M059J (cell line): ENCODE results near the gene LPCAT2. TPM values are rescaled to one million over a fixed set of nuclear protein-coding genes. Genes with fewer than 3 reads are reported as not detected.

ENCODE experiments used
- DNase-seq: peaks from one replicate; pipeline ENCODE4 v3.0.0-alpha.2; 2012; ENCODE audit warnings: low read depth
- total RNA-seq: library from RNA; depleted of rRNA; stranded (reverse); fragments of >200 nt; shearing (Covaris generic); gene quantifications from 2 replicates; pipeline ENCODE4 v1.2.3, GENCODE V29; 2014

The LPCAT2 gene
- total RNA-seq, 1 experiment from 2014 or later, result 29.1 TPM

DNA sequence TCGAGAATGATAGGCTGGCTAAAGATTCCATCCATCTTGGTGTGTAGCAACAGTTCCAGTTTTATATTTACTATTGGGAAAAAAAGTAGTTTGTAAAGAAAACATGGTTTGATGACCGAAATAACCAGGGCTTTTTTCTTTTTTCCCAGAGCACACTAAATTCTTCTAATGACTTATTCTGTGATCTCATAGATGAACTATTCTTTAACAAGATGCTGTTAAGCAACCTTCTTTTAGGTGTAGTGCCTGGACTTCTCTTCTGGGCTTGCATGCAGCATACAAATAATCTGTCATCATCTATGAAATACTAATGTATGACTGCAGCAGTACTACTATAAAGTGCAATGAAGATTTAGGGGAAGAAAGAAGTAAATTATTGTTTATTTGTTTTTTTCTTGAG, 46.6 kb downstream of the LPCAT2 start:
- DNase-seq, result no peak

DNA sequence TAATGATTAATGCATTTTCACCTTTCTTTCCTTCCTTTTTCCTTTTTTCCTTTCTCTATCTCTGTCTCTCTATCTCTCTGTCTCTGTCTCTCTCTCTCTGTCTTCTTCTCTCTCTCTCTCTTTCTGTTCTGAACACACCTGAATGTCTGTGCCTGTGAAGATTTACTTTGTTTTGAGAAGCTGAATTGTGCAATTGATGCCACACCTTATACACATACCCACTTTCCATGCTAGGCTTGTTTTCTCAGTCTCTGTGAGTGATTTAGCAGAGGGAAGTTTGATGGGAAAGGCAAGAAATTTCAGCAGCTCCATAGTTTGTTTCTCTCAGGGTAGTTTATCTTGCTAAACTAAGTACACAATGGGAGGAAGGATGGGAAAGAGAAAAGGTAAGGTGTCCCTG, 48.3 kb downstream of the LPCAT2 start:
- DNase-seq, result no peak

GRCh38 chr16:55559233-55559632, 50.4 kb downstream of the LPCAT2 start:
- peak; percentile 11 for DNase-seq

DNA sequence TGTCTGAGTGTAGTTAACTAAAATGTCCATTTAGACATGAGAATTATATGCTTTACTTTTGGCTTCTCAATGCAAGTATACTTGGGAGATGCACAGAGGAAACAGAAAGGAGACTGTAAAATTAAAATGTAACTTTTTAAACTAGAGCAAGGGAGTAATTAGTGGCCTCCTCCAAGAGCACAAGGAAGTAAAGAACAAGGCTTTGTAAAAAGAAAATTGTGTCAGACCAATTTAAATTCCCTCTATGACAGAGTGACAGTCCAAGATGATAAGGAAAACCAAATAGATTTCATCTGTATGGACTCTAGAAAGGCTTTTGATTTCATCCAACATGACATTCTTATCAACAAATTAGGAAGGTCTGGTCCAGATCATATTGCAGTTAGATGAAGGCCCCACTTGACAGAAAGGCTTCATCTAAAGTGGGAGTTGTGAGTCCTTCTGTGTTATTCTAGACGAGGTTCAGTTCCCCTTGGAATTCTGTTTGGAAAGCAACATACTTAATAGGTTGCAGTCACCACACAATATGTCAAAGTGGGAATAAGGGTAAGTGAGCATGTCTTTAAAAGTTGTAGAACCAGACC, 51.2 kb downstream of the LPCAT2 start:
- DNase-seq, result no peak

- DNase-seq, result no peak
These were observed 52.5 kb downstream of the LPCAT2 start for GRCh38 chr16:55561319-55561848.

DNA sequence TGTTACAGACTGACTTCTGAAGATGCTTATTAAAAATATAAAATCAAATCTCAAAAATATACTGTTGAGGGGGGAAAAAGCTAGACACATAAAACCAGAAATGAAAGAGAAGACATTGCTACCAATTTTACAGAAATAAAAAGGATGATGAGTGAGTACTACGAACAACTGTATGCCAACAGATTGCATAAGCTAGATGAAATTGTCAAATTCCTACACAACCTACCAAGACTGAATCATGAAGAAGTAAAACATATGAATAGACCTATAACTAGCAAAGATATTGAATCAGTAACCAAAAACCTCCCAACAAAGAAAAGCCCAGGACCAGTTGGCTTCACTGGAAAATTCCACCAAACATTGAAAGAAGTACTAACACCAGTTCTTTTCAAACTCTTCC, 54.1 kb downstream of the LPCAT2 start:
- no peak for DNase-seq

- DNase-seq, result no peak
These were observed 54.9 kb downstream of the LPCAT2 start for GRCh38 chr16:55563797-55564196.

DNA sequence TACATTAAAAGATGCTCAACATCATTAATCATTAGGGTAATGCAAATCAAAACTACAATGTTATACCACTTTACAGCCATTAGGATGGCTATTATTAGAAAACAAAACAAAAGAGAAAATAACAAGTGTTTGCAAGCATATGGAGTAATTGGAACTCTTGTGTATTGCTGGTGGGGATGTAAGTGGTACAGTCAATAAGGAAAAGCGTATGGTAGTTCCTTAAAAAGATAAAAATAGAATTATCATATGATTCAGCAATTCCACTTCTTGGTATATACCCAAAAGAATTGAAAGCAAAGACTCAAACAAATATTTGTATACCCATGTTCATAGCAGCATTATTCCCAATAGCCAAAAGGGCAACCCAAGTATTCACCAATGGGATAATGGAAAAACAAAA, 56.2 kb downstream of the LPCAT2 start:
- DNase-seq, result no peak

GRCh38 chr16:55566432-55567175, 57.7 kb downstream of the LPCAT2 start, which contains the start of gene CAPNS2:
Gene CAPNS2, plus strand, starts transcription at chr16:55566684. Its CDS starts 73 bp downstream, at chr16:55566757.
- no peak for DNase-seq

DNA sequence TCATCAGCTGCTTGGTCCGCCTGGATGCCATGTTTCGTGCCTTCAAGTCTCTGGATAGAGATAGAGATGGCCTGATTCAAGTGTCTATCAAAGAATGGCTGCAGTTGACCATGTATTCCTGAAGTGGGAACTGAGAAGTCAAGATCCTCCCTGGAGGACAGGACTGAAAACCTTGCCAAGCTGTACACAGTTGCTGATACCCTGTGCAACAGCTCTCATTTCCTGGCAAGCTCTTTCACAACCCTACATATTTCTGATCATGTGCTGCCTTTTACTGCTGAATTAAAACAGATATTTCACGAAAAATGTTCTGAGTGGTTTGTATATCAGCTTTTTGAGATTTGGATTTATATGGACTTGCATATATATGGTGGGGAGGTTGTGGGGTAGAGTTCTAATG, 58.5 kb downstream of the LPCAT2 start:
- no peak for DNase-seq

DNA sequence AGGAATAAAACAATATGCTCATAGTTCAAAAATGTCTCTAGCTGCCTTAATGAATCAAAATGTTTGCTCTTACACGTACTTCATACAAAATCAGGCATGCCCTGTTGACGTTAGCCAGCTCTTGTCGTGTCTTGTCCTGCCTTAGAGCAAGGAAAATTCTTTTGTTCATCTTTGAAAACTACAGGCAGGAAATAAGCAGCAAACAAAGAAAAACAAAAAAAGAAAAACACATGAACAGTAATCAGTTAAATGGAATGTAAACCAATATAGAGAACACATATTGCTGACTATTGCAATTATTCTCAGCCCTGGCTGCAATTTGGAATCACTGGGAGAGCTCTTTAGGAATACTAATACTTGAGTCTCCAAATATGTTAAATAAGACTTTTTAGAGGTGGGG, 59.3 kb downstream of the LPCAT2 start:
- no peak for DNase-seq

- no peak for DNase-seq
These were observed 60.2 kb downstream of the LPCAT2 start for GRCh38 chr16:55569025-55569424.

DNA sequence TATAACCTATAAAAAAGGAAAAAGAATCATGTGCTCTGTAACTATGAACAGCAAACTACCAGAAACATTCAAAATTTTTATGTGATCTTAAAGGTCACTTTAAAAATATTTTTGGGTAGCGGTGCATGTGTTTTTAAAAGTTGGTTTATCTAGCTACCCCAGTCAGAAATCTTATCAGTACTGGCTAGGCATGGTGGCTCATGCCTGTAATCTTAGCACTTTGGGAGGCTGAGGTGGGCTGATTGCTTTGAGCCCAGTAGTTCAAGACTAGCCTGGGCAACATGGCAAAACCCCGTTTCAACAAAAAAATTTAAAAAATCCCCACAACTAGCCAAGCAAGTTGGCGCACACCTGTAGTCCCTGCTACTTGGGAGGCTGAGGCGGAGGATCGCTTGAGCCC, 61.3 kb downstream of the LPCAT2 start:
- no peak for DNase-seq

- no peak for DNase-seq
These were observed 62.5 kb downstream of the LPCAT2 start for GRCh38 chr16:55571191-55571897.

DNA sequence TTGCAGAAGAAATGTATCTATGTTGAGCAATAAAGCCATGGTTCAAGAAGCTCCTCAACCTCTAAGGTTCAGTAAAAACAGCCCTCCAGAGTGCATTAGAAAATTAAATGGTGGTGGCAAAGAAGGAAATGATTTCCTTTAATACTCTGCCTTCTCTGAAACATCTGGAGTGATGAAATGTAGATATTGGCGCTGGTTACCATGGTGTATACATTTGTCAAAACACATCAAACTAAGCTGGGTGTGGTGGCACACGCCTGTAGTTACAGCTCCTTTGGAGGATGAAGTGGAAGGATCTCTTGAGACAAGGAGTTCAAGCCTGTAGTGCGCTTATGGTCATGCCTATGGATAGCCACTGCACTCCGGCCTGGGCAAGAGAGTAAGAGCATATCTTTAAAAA, 63.6 kb downstream of the LPCAT2 start:
- DNase-seq, result no peak

GRCh38 chr16:55574811-55575210, 65.9 kb downstream of the LPCAT2 start:
- DNase-seq, result no peak

- no peak for DNase-seq
These were observed 66.6 kb downstream of the LPCAT2 start for GRCh38 chr16:55575496-55575895.

- no peak for DNase-seq
These were observed 67.5 kb downstream of the LPCAT2 start for GRCh38 chr16:55576384-55576783.

DNA sequence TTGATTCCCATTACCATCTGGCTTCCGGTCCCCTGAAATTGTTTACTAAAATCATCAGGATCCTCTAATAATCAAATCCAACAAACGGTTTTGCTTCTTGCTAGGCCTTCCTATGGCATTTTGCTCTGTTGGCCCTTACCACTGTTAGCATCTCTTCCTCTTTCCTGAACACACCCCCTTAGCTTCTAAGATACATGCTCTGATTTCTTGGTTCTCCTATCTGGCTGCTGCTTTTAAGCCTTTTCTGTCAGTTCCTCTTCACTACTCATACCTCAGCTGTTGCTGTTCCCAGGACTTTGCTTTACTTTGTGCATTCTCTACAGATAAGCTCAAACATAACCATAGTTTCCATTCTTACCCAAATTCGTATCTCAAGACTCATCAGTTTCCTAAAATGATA, 69.0 kb downstream of the LPCAT2 start:
- no peak for DNase-seq

DNA sequence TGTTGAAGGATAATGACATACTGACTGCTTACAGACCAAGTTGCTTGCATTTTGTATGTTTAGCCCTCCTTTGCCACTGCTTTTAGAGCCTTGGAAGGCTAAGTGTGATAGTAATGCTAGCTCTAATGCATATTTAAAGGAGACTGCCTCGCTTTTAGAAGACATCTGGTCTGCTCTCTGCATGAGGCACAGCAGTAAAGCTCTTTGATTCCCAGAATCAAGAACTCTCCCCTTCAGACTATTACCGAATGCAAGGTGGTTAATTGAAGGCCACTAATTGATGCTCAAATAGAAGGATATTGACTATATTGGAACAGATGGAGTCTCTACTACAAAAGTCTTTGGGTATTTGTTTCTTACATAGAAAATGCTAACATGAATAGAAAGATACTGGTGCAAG, 76.8 kb downstream of the LPCAT2 start:
- no peak for DNase-seq

- no peak for DNase-seq
These were observed 79.9 kb downstream of the LPCAT2 start for GRCh38 chr16:55588799-55589198.

DNA sequence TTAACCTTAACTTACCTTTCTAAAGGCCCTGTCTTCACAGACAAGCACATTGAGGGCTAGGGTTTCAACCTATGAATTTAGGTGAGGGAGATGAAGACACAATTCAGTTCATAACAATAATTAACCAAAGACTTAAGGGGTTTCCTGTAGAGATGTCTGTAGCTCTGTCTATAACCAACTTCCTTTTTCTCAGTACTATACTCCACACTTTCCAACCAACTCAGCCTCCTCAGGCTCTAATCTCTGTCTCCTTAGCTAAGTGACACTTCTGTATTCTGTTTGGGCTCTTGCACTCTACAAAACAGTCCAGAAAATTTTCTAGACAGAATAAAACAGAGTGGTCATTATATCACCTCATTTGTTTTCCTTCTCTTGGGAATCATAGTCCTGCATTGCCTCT, 83.4 kb downstream of the LPCAT2 start:
- DNase-seq, result no peak

DNA sequence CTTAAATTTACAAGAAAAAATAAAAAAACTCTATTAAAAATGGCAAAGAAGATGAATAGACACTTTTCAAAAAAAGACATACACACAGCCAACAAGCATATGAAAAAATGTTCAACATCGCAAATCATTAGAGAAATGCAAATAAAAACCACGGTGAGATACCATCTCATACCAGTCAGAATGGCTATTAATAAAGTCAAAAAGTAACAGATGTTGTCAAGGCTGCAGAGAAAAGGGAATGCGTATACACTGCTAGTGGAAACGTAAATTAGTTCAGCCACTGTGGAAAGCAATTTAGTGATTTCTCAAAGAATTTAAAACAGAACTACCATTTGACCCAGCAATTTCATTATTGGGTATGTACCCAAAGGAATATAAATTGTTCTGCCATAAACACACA, 89.1 kb downstream of the LPCAT2 start:
- DNase-seq, result no peak
